ENCODE results near the gene CDK18.

- no peak for TF ChIP-seq EZH2 (IDR thresholded peaks at IDR 0.05; ENCODE audit: insufficient read depth, poor library complexity, severe bottlenecking)
- TF ChIP-seq EZH2phosphoT487 (IDR thresholded peaks at IDR 0.05; ENCODE audit: insufficient read depth, low read depth): no peak
Observed at GRCh38 chr1:205537386-205538018, 33.0 kb downstream of the CDK18 start.

Measured in GM23248 (cell line).